MM.1S (cell line): ENCODE results near the gene MIGA1.

Experiments used
- DNase-seq: peaks from one replicate; pipeline ENCODE4 v3.0.0-alpha.2; 2015
- H2AFZ ChIP-seq: fragments of 300-600 bp; sonication (generic); 2 replicates; pipeline ENCODE4 v1.6.0; 2016; ENCODE audit warnings: antibody characterized with exemption, low read length
- H3F3A ChIP-seq: fragments of 300-600 bp; sonication (generic); 2 replicates; pipeline ENCODE4 v1.6.1; 2016; ENCODE audit warnings: mild to moderate bottlenecking, antibody characterized with exemption, low read length, moderate library complexity, mixed read lengths; ENCODE audit not compliant: insufficient read depth
- H3K27ac ChIP-seq: fragments of 300-600 bp; sonication (generic); 2 replicates; pipeline ENCODE4 v1.5.1; 2016; ENCODE audit warnings: mild to moderate bottlenecking, low read length
- H3K27me3 ChIP-seq: fragments of 300-600 bp; sonication (generic); replicated peaks from 2 replicates; pipeline ENCODE4 v1.6.0; 2016; ENCODE audit warnings: low read length; ENCODE audit not compliant: insufficient read depth
- H3K36me3 ChIP-seq: fragments of 300-600 bp; sonication (generic); replicated peaks from 2 replicates; pipeline ENCODE4 v1.6.1; 2016; ENCODE audit warnings: mild to moderate bottlenecking, low read length, mixed read lengths; ENCODE audit not compliant: insufficient read depth
- H3K4me1 ChIP-seq: fragments of 300-600 bp; sonication (generic); 2 replicates; pipeline ENCODE4 v1.6.1; 2016; ENCODE audit warnings: low read length, mixed read lengths
- H3K4me2 ChIP-seq: fragments of 300-600 bp; sonication (generic); 2 replicates; pipeline ENCODE4 v1.6.0; 2016; ENCODE audit warnings: low read depth, low read length
- H3K4me3 ChIP-seq: fragments of 300-600 bp; sonication (generic); 2 replicates; pipeline ENCODE4 v1.5.1; 2016; ENCODE audit warnings: low read length, mixed read lengths
- H3K79me2 ChIP-seq: fragments of 300-600 bp; sonication (generic); 2 replicates; pipeline ENCODE4 v1.6.1; 2016; ENCODE audit warnings: mixed run types, low read length, mixed read lengths
- H3K9ac ChIP-seq: fragments of 300-600 bp; sonication (generic); 2 replicates; pipeline ENCODE4 v1.6.1; 2016; ENCODE audit warnings: low read length, mixed read lengths
- H3K9me2 ChIP-seq: fragments of 300-600 bp; sonication (generic); replicated peaks from 2 replicates; pipeline ENCODE4 v1.6.1; 2016; ENCODE audit warnings: mild to moderate bottlenecking, low read length, mixed read lengths; ENCODE audit not compliant: insufficient read depth
- H3K9me3 ChIP-seq: fragments of 300-600 bp; sonication (generic); replicated peaks from 2 replicates; pipeline ENCODE4 v1.6.1; 2016; ENCODE audit warnings: mild to moderate bottlenecking, low read length, mixed read lengths; ENCODE audit not compliant: insufficient read depth
- H4K20me1 ChIP-seq: fragments of 300-600 bp; sonication (generic); 2 replicates; pipeline ENCODE4 v1.6.1; 2016; ENCODE audit warnings: mild to moderate bottlenecking, low read length, moderate library complexity, mixed read lengths; ENCODE audit not compliant: insufficient read depth
- EZH2 ChIP-seq: fragments of 300-600 bp; sonication (generic); optimal IDR thresholded peaks from 2 replicates; pipeline ENCODE3; 2017; ENCODE audit warnings: low read depth, mild to moderate bottlenecking, antibody characterized with exemption, low read length, mixed read lengths
- EZH2phosphoT487 ChIP-seq: fragments of 300-600 bp; sonication (generic); IDR thresholded peaks from 2 replicates; pipeline ENCODE4 v1.6.1; 2018; ENCODE audit warnings: antibody characterized with exemption, low read length
- TF ChIP-seq, protein P1 (sequence below): fragments of 300-600 bp; sonication (generic); IDR thresholded peaks from 2 replicates; pipeline ENCODE4 v1.5.1; 2016; ENCODE audit warnings: antibody characterized with exemption, low read length, mixed read lengths

MIGA1 gene, protein sequence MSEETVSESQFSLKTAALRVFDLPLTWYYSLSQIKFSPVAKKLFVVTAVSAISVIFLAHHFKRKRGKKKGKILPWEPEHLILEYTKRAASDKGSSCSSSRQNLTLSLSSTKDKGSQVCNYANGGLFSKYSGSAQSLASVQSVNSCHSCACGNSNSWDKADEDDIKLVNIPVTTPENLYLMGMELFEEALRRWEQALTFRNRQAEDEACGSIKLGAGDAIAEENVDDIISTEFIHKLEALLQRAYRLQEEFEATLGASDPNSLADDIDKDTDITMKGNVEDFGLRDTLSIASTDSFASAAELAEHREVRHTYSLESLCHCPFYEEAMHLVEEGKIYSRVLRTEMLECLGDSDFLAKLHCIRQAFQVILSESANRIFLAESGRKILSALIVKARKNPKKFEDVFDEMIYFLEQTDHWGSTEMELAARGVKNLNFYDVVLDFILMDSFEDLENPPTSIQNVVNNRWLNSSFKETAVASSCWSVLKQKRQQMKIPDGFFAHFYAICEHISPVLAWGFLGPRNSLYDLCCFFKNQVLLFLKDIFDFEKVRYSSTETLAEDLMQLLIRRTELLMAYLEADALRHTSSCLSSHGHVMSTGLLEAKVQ

DNA sequence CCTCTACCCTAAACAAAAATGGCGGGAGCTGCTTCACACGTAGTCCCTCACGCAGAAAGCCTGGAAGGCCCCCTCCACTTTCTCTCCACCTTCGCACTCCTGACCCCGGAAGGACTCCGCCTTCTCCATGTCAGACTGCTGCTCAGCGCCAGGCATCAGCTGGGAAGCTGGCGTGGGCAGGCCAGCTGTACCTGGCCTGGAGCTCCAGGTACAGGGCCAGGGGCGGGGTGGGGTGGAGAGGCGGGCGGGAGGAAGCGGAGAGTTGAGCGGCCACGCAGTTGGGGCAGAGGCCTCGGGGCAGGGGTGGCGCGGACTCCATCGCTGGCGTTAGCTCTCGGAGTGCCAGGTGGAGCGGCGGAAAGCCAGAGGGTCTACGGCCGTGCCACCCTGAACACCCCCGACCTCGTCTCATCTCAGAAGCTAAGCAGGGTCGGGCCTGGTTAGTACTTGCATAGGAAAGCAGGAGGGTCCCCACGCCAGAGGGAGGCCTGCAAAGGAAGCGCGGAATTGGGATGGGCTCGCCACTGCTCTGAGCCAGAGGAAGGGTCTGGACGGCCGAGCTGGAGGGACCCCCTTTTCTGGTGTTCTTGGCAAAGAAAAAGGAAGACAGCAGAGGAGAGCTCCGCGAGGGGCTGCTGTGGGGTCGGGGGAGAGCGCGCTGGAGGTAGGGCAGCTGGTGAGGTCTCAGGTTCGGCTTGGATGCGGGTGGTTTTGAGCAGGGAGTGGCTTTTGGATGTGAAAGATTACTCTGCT, at the start of gene MIGA1:
TSS of gene MIGA1 (plus strand) at position 121 of the 753 bp plus-strand sequence. CDS start 3,604 bp downstream, outside the sequence.
- TF ChIP-seq, protein P1, sequence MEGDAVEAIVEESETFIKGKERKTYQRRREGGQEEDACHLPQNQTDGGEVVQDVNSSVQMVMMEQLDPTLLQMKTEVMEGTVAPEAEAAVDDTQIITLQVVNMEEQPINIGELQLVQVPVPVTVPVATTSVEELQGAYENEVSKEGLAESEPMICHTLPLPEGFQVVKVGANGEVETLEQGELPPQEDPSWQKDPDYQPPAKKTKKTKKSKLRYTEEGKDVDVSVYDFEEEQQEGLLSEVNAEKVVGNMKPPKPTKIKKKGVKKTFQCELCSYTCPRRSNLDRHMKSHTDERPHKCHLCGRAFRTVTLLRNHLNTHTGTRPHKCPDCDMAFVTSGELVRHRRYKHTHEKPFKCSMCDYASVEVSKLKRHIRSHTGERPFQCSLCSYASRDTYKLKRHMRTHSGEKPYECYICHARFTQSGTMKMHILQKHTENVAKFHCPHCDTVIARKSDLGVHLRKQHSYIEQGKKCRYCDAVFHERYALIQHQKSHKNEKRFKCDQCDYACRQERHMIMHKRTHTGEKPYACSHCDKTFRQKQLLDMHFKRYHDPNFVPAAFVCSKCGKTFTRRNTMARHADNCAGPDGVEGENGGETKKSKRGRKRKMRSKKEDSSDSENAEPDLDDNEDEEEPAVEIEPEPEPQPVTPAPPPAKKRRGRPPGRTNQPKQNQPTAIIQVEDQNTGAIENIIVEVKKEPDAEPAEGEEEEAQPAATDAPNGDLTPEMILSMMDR, result no peak
- TF ChIP-seq EZH2phosphoT487, result no peak
- no peak for TF ChIP-seq EZH2
- peak within 1 kb of the TSS; percentile 78 for H2AFZ ChIP-seq
- 0 out of 2 replicates have a peak, but pooled peaks cover 2% of the 10 kb centered on the region for H3K36me3 ChIP-seq
- H3K27me3 ChIP-seq, result no peaks in the 10 kb centered on the region
- H3K9me3 ChIP-seq, result no peaks in the 10 kb centered on the region
- no peaks in the 10 kb centered on the region for H3F3A ChIP-seq
- H3K79me2 ChIP-seq, result peaks cover 40% of the 10 kb centered on the region
- H3K27ac ChIP-seq, result no peak within 1 kb of the TSS; the same call in 1 of the 2 replicates
- no peaks in the 10 kb centered on the region for H3K9me2 ChIP-seq
- H3K4me2 ChIP-seq, result peak within 1 kb of the TSS; percentile 64
- peak within 1 kb of the TSS; percentile 62 for H3K9ac ChIP-seq
- peak within 1 kb of the TSS; percentile 86 for H3K4me3 ChIP-seq
- H4K20me1 ChIP-seq, result no peaks in the 10 kb centered on the region
- DNase-seq, result peak; percentile 88
- peaks cover 5% of the 10 kb centered on the region; the same call in 1 of the 2 replicates for H3K4me1 ChIP-seq

DNA sequence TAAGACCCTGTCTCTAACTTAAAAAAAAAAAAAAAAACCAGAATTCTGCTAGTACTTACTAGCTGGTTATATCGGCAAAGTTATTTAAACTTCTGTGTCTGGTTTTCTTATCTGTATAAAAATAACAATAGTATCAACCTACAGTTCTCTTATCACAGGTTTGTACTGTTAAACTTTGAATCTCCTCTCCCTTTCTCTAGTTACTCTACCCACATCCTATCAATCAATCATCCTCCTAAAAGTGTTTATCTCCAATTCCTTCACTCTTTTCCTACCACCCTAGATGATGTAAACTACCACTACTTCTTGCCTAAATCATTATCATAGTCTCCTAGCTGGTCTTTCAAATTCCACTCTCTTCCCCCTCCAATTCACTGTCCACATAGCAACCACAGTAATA, 47.4 kb upstream of the MIGA1 start:
- H3K9ac ChIP-seq, result no peak overlapping the region
- no peaks in the 10 kb centered on the region; the same call in 1 of the 2 replicates for H3K79me2 ChIP-seq
- H3K4me1 ChIP-seq, result no peaks in the 10 kb centered on the region
- no peaks in the 10 kb centered on the region for H3K36me3 ChIP-seq
- no peak overlapping the region for H3K4me3 ChIP-seq
- TF ChIP-seq EZH2, result no peak
- TF ChIP-seq, protein P1, result no peak
- TF ChIP-seq EZH2phosphoT487, result no peak
- H2AFZ ChIP-seq, result no peak overlapping the region
- no peaks in the 10 kb centered on the region for H3K27me3 ChIP-seq
- no peaks in the 10 kb centered on the region for H3K9me3 ChIP-seq
- H3F3A ChIP-seq, result no peaks in the 10 kb centered on the region
- H4K20me1 ChIP-seq, result no peaks in the 10 kb centered on the region
- no peak for DNase-seq
- H3K4me2 ChIP-seq, result no peak overlapping the region
- no peak overlapping the region for H3K27ac ChIP-seq
- H3K9me2 ChIP-seq, result no peaks in the 10 kb centered on the region

DNA sequence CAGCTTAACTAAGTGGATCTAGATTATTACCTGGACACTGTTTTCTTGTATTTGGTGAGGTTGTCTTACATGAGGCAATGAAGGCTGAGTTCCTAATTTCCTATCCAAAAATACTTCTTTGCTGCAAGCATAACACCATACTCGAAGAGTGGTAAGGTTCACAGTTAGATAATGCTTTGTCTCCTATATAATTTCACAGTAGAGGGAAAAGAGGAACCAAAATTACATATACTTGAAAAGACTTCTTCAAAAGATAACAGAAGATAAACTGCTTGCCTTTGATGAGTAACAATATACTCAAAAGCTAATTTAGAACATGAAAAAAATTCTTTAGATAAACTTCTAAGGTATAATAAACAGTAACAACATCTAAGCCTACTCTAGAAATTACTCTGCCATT, 40.2 kb upstream of the MIGA1 start:
- no peaks in the 10 kb centered on the region for H4K20me1 ChIP-seq
- no peak for TF ChIP-seq EZH2phosphoT487
- TF ChIP-seq EZH2, result no peak
- TF ChIP-seq, protein P1, result no peak

More for the DNA sequence above, 40.2 kb upstream of the MIGA1 start:
- H3K4me3 ChIP-seq, result no peak overlapping the region
- no peak overlapping the region for H3K27ac ChIP-seq
- H3K4me2 ChIP-seq, result no peak overlapping the region
- H3K4me1 ChIP-seq, result no peaks in the 10 kb centered on the region
- H2AFZ ChIP-seq, result no peak overlapping the region
- no peaks in the 10 kb centered on the region for H3K9me3 ChIP-seq
- peaks cover 22% of the 10 kb centered on the region for H3K79me2 ChIP-seq
- H3K9me2 ChIP-seq, result no peaks in the 10 kb centered on the region
- no peak overlapping the region for H3K9ac ChIP-seq
- DNase-seq, result no peak
- H3F3A ChIP-seq, result no peaks in the 10 kb centered on the region
- H3K27me3 ChIP-seq, result no peaks in the 10 kb centered on the region
- 0 out of 2 replicates have a peak, but pooled peaks cover 9% of the 10 kb centered on the region for H3K36me3 ChIP-seq
